H1 (cell line): ENCODE data around the gene NPS. TPM values are rescaled to one million over a fixed set of nuclear protein-coding genes. Genes with fewer than 3 reads are reported as not detected.

Experiments used
- ASH2L ChIP-seq: fragments of 200-600, 300-600 bp; sonication (generic); IDR thresholded peaks from one replicate; pipeline ENCODE4 v1.7.1; 2017; ENCODE audit warnings: low read length
- BACH1 ChIP-seq: IDR thresholded peaks from 2 replicates; pipeline ENCODE4 v1.6.1; 2012; ENCODE audit warnings: low read length, improper control_type of control experiment
- CHD7 ChIP-seq: fragments of 300-600 bp; sonication (generic); IDR thresholded peaks from 2 replicates; pipeline ENCODE4 v1.7.1; 2012; ENCODE audit warnings: low read length, moderate library complexity, mild to moderate bottlenecking, inconsistent platforms; ENCODE audit not compliant: insufficient replicate concordance
- HDAC6 ChIP-seq: IDR thresholded peaks from one replicate; pipeline ENCODE4 v1.7.1; 2012; ENCODE audit warnings: low read depth, mild to moderate bottlenecking, inconsistent platforms, low read length, moderate library complexity
- JUND ChIP-seq: IDR thresholded peaks from 2 replicates; pipeline ENCODE4 v1.6.1; 2011; ENCODE audit warnings: mild to moderate bottlenecking, improper control_type of control experiment, low read length
- SP1 ChIP-seq: IDR thresholded peaks from 2 replicates; pipeline ENCODE4 v1.6.1; 2011; ENCODE audit warnings: low read depth, low read length
- TAF1 ChIP-seq: IDR thresholded peaks from 2 replicates; pipeline ENCODE4 v1.6.1; 2011; ENCODE audit warnings: mild to moderate bottlenecking, low read depth, low read length
- polyA plus RNA-seq, 7 experiments: library from polyadenylated mRNA; depleted of rRNA in 3 of 7; stranded (reverse) in 5 of 7; unstranded in 2 of 7; fragments of >200 nt in 5 of 7; fragments of 200-250 nt in 2 of 7; gene quantifications; 1 replicate in 5 of 7; 2 replicates in 1 of 7; 4 replicates in 1 of 7; pipeline versions ENCODE4 v1.2.1 to v1.2.3, GENCODE V29; 2011 to 2013; ENCODE audit warnings: missing spikeins in 2 of 7, mixed read lengths in 2 of 7
- total RNA-seq: library from RNA; stranded (reverse); fragmentation: NEBNext Ultra II Directional; extraction: Animal tissue kit (Norgen Biotek cat#: 25700); gene quantifications from 2 replicates; pipeline ENCODE4 v1.2.1, GENCODE V29; 2021

The NPS gene
- total and polyA plus RNA-seq, 2 of the 8 experiments (the other 6 are each of a cell fraction or from before 2014, with no cell fraction given): not detected

GRCh38 chr10:127552446-127552845 is 3.3 kb downstream of the NPS start (continued):
- TF ChIP-seq CHD7 (no peak), JUND (no peak), TAF1 (no peak), ASH2L (no peak), BACH1 (no peak), HDAC6 (no peak), SP1 (no peak)
